K562 (cell line): ENCODE measurements around the gene ZNF155. TPM values are rescaled to one million over a fixed set of nuclear protein-coding genes. Genes with fewer than 3 reads are reported as not detected.

ENCODE experiments used
- JUND ChIP-seq, 2 experiments: IDR thresholded peaks; 2 replicates in 1 of 2; 3 replicates in 1 of 2; pipeline ENCODE4 v1.6.1; 2011; ENCODE audit warnings: borderline replicate concordance in 2 of 2, low read depth in 2 of 2, low read length in 2 of 2, improper control_type of control experiment in 1 of 2, missing biosample characterization in 1 of 2, missing genetic modification characterization in 1 of 2, missing genetic modification reagents in 1 of 2
- ZBTB12 ChIP-seq: fragments of 250-450 bp; sonication (Bioruptor Pico); IDR thresholded peaks from 2 replicates; pipeline ENCODE4 v1.4.0; 2020
- ZBTB40 ChIP-seq, 2 experiments: fragments of 450-650 bp in 1 of 2; sonication (generic) in 1 of 2; formaldehyde crosslinking in 1 of 2; IDR thresholded peaks; 2 replicates each; pipeline versions ENCODE4 v1.7.1 to v1.9.0; 2016 to 2022; ENCODE audit warnings: inconsistent platforms in 1 of 2, mild to moderate bottlenecking in 1 of 2, missing genetic modification reagents in 1 of 2
- ZNF408 ChIP-seq: fragments of 250-450 bp; sonication (Bioruptor Pico); IDR thresholded peaks from 2 replicates; pipeline ENCODE4 v1.4.0; 2020; ENCODE audit warnings: low read depth, mild to moderate bottlenecking, moderate library complexity
- polyA plus RNA-seq, 8 experiments: library from polyadenylated mRNA; depleted of rRNA in 4 of 8; stranded (reverse) in 5 of 8; unstranded in 3 of 8; fragments of >200 nt; fragmentation: Nextera tagmentation in 2 of 8; fragmentation: Illumina TruSeq in 1 of 8; extraction: Ambion mirVana in 2 of 8; extraction: Trizol in 1 of 8; gene quantifications; 2 replicates each; pipeline versions ENCODE4 v1.2.1 to v1.2.3, GENCODE V29; 2011 to 2014; ENCODE audit warnings: inconsistent platforms in 1 of 8, missing spikeins in 1 of 8
- total RNA-seq, 7 experiments: library from RNA; depleted of rRNA in 6 of 7; stranded (reverse); fragments of >200 nt in 6 of 7; fragmentation: Illumina TruSeq in 2 of 7; extraction: Trizol in 2 of 7; gene quantifications; 2 replicates each; pipeline versions ENCODE4 v1.2.1 to v1.2.3, GENCODE V29; 2011 to 2021; ENCODE audit warnings: low replicate concordance in 1 of 7

ZNF155 gene
- total and polyA plus RNA-seq, 9 of the 15 experiments (the other 6 are each of a cell fraction or from before 2014, with no cell fraction given), result 0.09 to 0.76 (median 0.37) TPM

DNA sequence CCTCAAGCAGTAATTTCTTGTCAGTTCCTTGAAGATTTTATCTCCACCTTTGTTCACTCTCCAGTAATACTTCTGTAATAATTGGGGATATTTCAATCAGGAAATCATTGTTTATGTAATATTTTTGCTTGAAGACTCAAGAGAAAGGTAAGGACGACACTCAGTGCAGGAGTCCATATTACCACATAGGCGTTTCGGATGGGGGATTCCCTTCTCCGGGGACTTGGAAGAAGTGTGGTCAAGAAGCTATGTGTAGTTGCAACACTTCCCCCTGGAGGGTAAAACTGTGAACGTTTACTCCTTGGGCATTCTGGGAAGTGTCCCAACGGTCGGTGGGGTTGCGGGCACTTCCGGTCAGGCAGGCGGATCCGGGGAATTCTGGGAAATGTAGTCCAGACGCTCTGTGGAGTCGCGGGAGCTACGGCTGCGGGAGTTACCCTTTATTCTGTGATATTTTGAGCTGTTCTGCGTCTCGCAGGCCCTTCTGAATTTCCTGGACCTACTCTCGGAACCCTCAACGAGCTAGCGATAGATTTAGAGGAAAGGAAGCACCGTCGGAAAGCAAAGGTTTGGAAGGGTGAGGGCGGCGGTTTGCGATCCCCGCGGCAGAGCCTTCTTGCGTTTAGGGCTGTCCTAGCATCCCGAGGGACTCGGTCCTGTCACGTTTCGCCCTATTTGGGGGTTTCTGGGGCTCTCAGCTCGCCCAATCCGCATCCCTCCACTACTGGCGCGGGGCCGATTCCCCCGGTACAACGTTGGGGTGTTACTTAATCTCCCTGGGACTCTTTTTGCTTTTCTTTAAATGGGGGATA, 32.9 kb upstream of the ZNF155 start, which contains the start of gene ZNF221 (continued):
- TF ChIP-seq ZNF408 (CRISPR knock-in tag) (no peak), ZBTB40 (IDR thresholded peaks at IDR 0.05) (peak; percentile 95), ZBTB40 (CRISPR knock-in tag; IDR thresholded peaks at IDR 0.05) (no peak), ZBTB12 (CRISPR knock-in tag) (no peak), JUND (IDR thresholded peaks at IDR 0.05; ENCODE audit: borderline replicate concordance, low read depth, low read length) (peak; percentile 53; the same call in 1 of the 2 replicates), JUND (tag; IDR thresholded peaks at IDR 0.05; ENCODE audit: borderline replicate concordance, low read depth, low read length) (peak; percentile 41; the same call in 2 of the 3 replicates)
